H1 (cell line): ENCODE measurements around the gene FBN3. TPM values are rescaled to one million over a fixed set of nuclear protein-coding genes. Genes with fewer than 3 reads are reported as not detected.

Experiments
- CTCF ChIA-PET: fragments of 300-600 bp; sonication (Branson Sonifier 250); formaldehyde crosslinking; loops from one replicate; lab custom pipeline; 2021; ENCODE audit not compliant: partially characterized antibody; lab: Charles Lee
- POLR2A ChIA-PET: fragments of 300-600 bp; sonication (Branson Sonifier 250); formaldehyde crosslinking; loops from one replicate; lab custom pipeline; 2021; ENCODE audit warnings: inconsistent platforms; ENCODE audit not compliant: partially characterized antibody; lab: Charles Lee
- DNase-seq, 2 experiments: peaks; one replicate each; pipeline versions ENCODE4 v3.0.0 to v3.0.0-alpha.2; 2010 to 2022; ENCODE audit warnings: low spot score in 2 of 2, low read depth in 1 of 2, mixed read lengths in 1 of 2
- FAIRE-seq: peaks from 2 replicates; lab custom pipeline; 2011; peaks lifted over from hg19 to GRCh38; lab: Jason Lieb, UNC
- H2AFZ ChIP-seq: 2 replicates; pipeline ENCODE4 v1.8.1; 2012; ENCODE audit warnings: low read length, inconsistent platforms
- H2AK5ac ChIP-seq: 2 replicates; pipeline ENCODE4 v1.6.1; 2013; ENCODE audit warnings: low read depth, low read length
- H2BK120ac ChIP-seq: replicated peaks from 2 replicates; pipeline ENCODE3; 2013; ENCODE audit warnings: low read depth, low read length, inconsistent platforms
- H2BK12ac ChIP-seq: 2 replicates; pipeline ENCODE4 v1.6.1; 2013; ENCODE audit warnings: low read depth, low read length
- H2BK15ac ChIP-seq: 2 replicates; pipeline ENCODE4 v1.6.1; 2013; ENCODE audit warnings: low read length
- H2BK20ac ChIP-seq: 2 replicates; pipeline ENCODE4 v1.6.1; 2013; ENCODE audit warnings: low read length
- H2BK5ac ChIP-seq: 2 replicates; pipeline ENCODE4 v1.6.1; 2013; ENCODE audit warnings: low read depth, low read length
- H3K14ac ChIP-seq: 2 replicates; pipeline ENCODE4 v1.6.1; 2013; ENCODE audit warnings: inconsistent platforms; ENCODE audit not compliant: insufficient read length
- H3K18ac ChIP-seq: 2 replicates; pipeline ENCODE4 v1.6.1; 2013; ENCODE audit warnings: low read length; ENCODE audit errors: extremely low read depth
- H3K23ac ChIP-seq: 2 replicates; pipeline ENCODE4 v1.6.1; 2013; ENCODE audit warnings: inconsistent platforms; ENCODE audit not compliant: insufficient read length
- H3K23me2 ChIP-seq: 2 replicates; pipeline ENCODE4 v1.6.1; 2013; ENCODE audit warnings: low read depth, low read length
- H3K27ac ChIP-seq: 2 replicates; pipeline ENCODE4 v1.6.1; 2011; ENCODE audit warnings: low read depth, low read length, inconsistent platforms
- H3K27me3 ChIP-seq, 4 experiments: replicated peaks in 1 of 4; 1 replicate in 1 of 4; 2 replicates in 3 of 4; pipeline versions ENCODE4 v1.6.1 to v1.8.1; 2011 to 2013; ENCODE audit warnings: low read length in 3 of 4, mild to moderate bottlenecking in 3 of 4, inconsistent platforms in 2 of 4, mixed read lengths in 2 of 4, moderate library complexity in 1 of 4; ENCODE audit not compliant: control insufficient read depth in 3 of 4, insufficient read depth in 3 of 4; ENCODE audit errors: extremely low read depth in 1 of 4
- H3K36me3 ChIP-seq, 4 experiments: 2 replicates each; pipeline versions ENCODE4 v1.6.1 to v1.8.1; 2011 to 2013; ENCODE audit warnings: mild to moderate bottlenecking in 4 of 4, low read length in 3 of 4, moderate library complexity in 2 of 4, control low read depth in 1 of 4, inconsistent platforms in 1 of 4; ENCODE audit not compliant: insufficient read depth in 4 of 4, control insufficient read depth in 2 of 4
- H3K4ac ChIP-seq: replicated peaks from 2 replicates; pipeline ENCODE3; 2013; ENCODE audit warnings: low read length, low read depth, mixed read lengths, inconsistent platforms; ENCODE audit not compliant: insufficient read length
- H3K4me1 ChIP-seq, 4 experiments: replicated peaks in 1 of 4; 1 replicate in 1 of 4; 2 replicates in 3 of 4; pipeline versions ENCODE4 v1.6.1 to v1.8.1; 2011 to 2013; ENCODE audit warnings: low read length in 3 of 4, inconsistent platforms in 2 of 4, mixed read lengths in 1 of 4; ENCODE audit not compliant: insufficient read depth in 4 of 4, control insufficient read depth in 3 of 4
- H3K4me2 ChIP-seq, 2 experiments: 2 replicates each; pipeline versions ENCODE4 v1.6.1 to v1.8.1; 2011 to 2013; ENCODE audit warnings: low read depth in 2 of 2, low read length in 2 of 2, control low read depth in 1 of 2, inconsistent platforms in 1 of 2, mild to moderate bottlenecking in 1 of 2; ENCODE audit not compliant: insufficient read depth in 1 of 2
- H3K4me3 ChIP-seq, 4 experiments: fragments of 200-600, 300-600 bp in 1 of 4; sonication (generic), shearing (Covaris generic), sonication (Bioruptor Twin) in 1 of 4; 2 replicates each; pipeline versions ENCODE4 v1.5.1 to v1.8.1; 2011 to 2016; ENCODE audit warnings: low read length in 4 of 4, low read depth in 3 of 4, control low read depth in 2 of 4, inconsistent platforms in 2 of 4, mild to moderate bottlenecking in 2 of 4, mixed read lengths in 1 of 4, moderate library complexity in 1 of 4; ENCODE audit not compliant: insufficient read depth in 2 of 4; ENCODE audit errors: extremely low read depth in 1 of 4
- H3K56ac ChIP-seq: replicated peaks from 2 replicates; pipeline ENCODE3; 2013; ENCODE audit warnings: low read depth, mild to moderate bottlenecking, mixed read lengths, low read length, inconsistent platforms; ENCODE audit not compliant: insufficient read length
- H3K79me1 ChIP-seq: 2 replicates; pipeline ENCODE4 v1.6.1; 2013; ENCODE audit warnings: low read depth, low read length, control low read depth
- H3K79me2 ChIP-seq, 2 experiments: 2 replicates each; pipeline versions ENCODE4 v1.6.1 to v1.8.1; 2012 to 2013; ENCODE audit warnings: low read length in 2 of 2, mild to moderate bottlenecking in 2 of 2, inconsistent platforms in 1 of 2; ENCODE audit not compliant: insufficient read depth in 2 of 2, control insufficient read depth in 1 of 2
- H3K9ac ChIP-seq, 4 experiments: replicated peaks in 1 of 4; 1 replicate in 1 of 4; 2 replicates in 3 of 4; pipeline versions ENCODE4 v1.6.1 to v1.8.1; 2011 to 2013; ENCODE audit warnings: low read depth in 3 of 4, low read length in 3 of 4, control low read depth in 2 of 4, mild to moderate bottlenecking in 2 of 4, moderate library complexity in 2 of 4, inconsistent platforms in 1 of 4; ENCODE audit errors: extremely low read depth in 1 of 4
- H3K9me3 ChIP-seq, 2 experiments: 2 replicates each; pipeline versions ENCODE4 v1.6.1 to v1.8.1; 2012 to 2013; ENCODE audit warnings: mild to moderate bottlenecking in 2 of 2, moderate library complexity in 2 of 2, control low read depth in 1 of 2, inconsistent platforms in 1 of 2, low read depth in 1 of 2, low read length in 1 of 2, mixed read lengths in 1 of 2; ENCODE audit not compliant: insufficient read depth in 2 of 2
- H4K20me1 ChIP-seq, 2 experiments: replicated peaks in 1 of 2; 2 replicates each; pipeline versions ENCODE3 to v1.8.1; 2011 to 2013; ENCODE audit warnings: inconsistent platforms in 2 of 2, low read length in 2 of 2, mild to moderate bottlenecking in 1 of 2; ENCODE audit not compliant: insufficient read depth in 2 of 2, control insufficient read depth in 1 of 2
- H4K5ac ChIP-seq: 2 replicates; pipeline ENCODE4 v1.6.1; 2013; ENCODE audit warnings: low read length, low read depth, mixed read lengths, inconsistent platforms; ENCODE audit not compliant: insufficient read length
- H4K8ac ChIP-seq: 2 replicates; pipeline ENCODE4 v1.8.0; 2013; ENCODE audit warnings: mild to moderate bottlenecking, moderate library complexity, low read length, inconsistent platforms; ENCODE audit not compliant: insufficient read depth; ENCODE audit errors: extremely low read depth
- H4K91ac ChIP-seq: replicated peaks from 2 replicates; pipeline ENCODE3; 2013; ENCODE audit warnings: low read length, mixed read lengths, inconsistent platforms; ENCODE audit not compliant: insufficient read length
- CREB1 ChIP-seq: IDR thresholded peaks from 2 replicates; pipeline ENCODE4 v1.6.1; 2012; ENCODE audit warnings: inconsistent platforms
- GABPA ChIP-seq: IDR thresholded peaks from 2 replicates; pipeline ENCODE4 v1.6.1; 2011; ENCODE audit warnings: mild to moderate bottlenecking, low read length, moderate library complexity, borderline replicate concordance; ENCODE audit not compliant: insufficient read depth
- WGBS, 2 experiments: shearing (Covaris generic) in 1 of 2; methylation state at CpG; one replicate each; pipeline versions ENCODE4 v1.1.6 to v1.1.7; 2013 to 2015; ENCODE audit warnings: low lambda C conversion rate in 2 of 2, mixed read lengths in 2 of 2, inconsistent platforms in 1 of 2, low coverage in 1 of 2, missing lambda C conversion rate in 1 of 2; ENCODE audit not compliant: insufficient replicate concordance in 2 of 2, insufficient coverage in 1 of 2, insufficient read length in 1 of 2; ENCODE audit errors: extremely low coverage in 1 of 2, missing lambda C conversion rate in 1 of 2; 5-methylcytosine and 5-hydroxymethylcytosine counted together
- polyA plus RNA-seq, 7 experiments: library from polyadenylated mRNA; depleted of rRNA in 3 of 7; stranded (reverse) in 5 of 7; unstranded in 2 of 7; fragments of >200 nt in 5 of 7; fragments of 200-250 nt in 2 of 7; gene quantifications; 1 replicate in 5 of 7; 2 replicates in 1 of 7; 4 replicates in 1 of 7; pipeline versions ENCODE4 v1.2.1 to v1.2.3, GENCODE V29; 2011 to 2013; ENCODE audit warnings: missing spikeins in 2 of 7, mixed read lengths in 2 of 7
- total RNA-seq: library from RNA; stranded (reverse); fragmentation: NEBNext Ultra II Directional; extraction: Animal tissue kit (Norgen Biotek cat#: 25700); gene quantifications from 2 replicates; pipeline ENCODE4 v1.2.1, GENCODE V29; 2021

The FBN3 gene
- total and polyA plus RNA-seq, 2 of the 8 experiments (the other 6 are each of a cell fraction or from before 2014, with no cell fraction given) = 37.1 to 38.7 TPM

DNA sequence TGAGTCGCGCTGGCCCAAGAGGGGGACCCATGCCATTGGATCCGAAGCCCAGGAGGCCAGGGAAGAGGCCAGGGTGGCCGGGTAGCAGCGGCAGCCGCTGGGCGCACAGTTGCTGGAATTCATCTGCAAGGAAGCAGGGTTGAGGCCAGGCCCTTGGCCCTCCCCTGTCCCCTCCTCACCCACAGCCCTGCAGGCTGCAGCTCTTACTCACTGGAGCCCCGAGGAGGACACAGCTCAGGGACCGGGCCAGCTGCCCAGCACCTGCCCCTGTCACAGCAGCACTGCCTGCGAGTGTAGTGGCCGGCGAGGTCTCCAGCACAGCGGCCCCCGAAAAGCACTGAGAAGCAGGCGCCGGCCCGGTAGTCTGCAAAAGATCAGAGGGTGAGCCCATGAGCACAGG is 11.2 kb downstream of the FBN3 start:
- ChIA-PET POLR2A (no interaction called here), CTCF (no interaction called here)
- H3K56ac ChIP-seq = peak overlapping the region; percentile 3
- H3K27me3 ChIP-seq = no peaks in the 10 kb centered on the region
- FAIRE-seq (no peak), DNase-seq (no peak)
- peaks cover 8 to 21% (median 13%) of the 10 kb centered on the region in 4 experiments; a peak in 6 of 8 replicates for H3K36me3 ChIP-seq
- no peak overlapping the region for H2BK12ac ChIP-seq
- H3K23me2 ChIP-seq = no peaks in the 10 kb centered on the region
- H4K8ac ChIP-seq = no peak overlapping the region
- H3K9me3 ChIP-seq = no peaks in the 10 kb centered on the region
- no peak overlapping the region for H2BK120ac ChIP-seq
- no peak overlapping the region for H3K23ac ChIP-seq
- H3K27ac ChIP-seq = no peak overlapping the region
- no peak overlapping the region for H3K14ac ChIP-seq
- TF ChIP-seq CREB1 (no peak), GABPA (no peak)
- peaks cover 0 to 2% of the 10 kb centered on the region in 2 experiments for H4K20me1 ChIP-seq
- no peak overlapping the region for H2AFZ ChIP-seq
- H3K18ac ChIP-seq = no peak overlapping the region
- no peak overlapping the region for H3K4ac ChIP-seq
- no peak overlapping the region for H2BK5ac ChIP-seq
- H4K91ac ChIP-seq = no peak overlapping the region
- no peak overlapping the region for H3K4me2 ChIP-seq
- H2BK20ac ChIP-seq = no peak overlapping the region
- H3K9ac ChIP-seq = no peak overlapping the region
- H3K4me1 ChIP-seq = no peaks in the 10 kb centered on the region; a peak in 1 of 7 replicates
- no peak overlapping the region for H4K5ac ChIP-seq
- H3K4me3 ChIP-seq = no peak overlapping the region
- H3K79me2 ChIP-seq = no peaks in the 10 kb centered on the region
- H2AK5ac ChIP-seq = no peak overlapping the region
- no peak overlapping the region for H2BK15ac ChIP-seq
- whole genome bisulfite sequencing, 2 experiments = 93% methylated on average over 17 of the region's 17 CpGs; no CpG with 5 or more reads in 1 of the 2 experiments
- H3K79me1 ChIP-seq = peaks cover 5% of the 10 kb centered on the region; the same call in 1 of the 2 replicates
